ENCODE data around the gene AUNIP. TPM values are rescaled to one million over a fixed set of nuclear protein-coding genes. Genes with fewer than 3 reads are reported as not detected.

Gene AUNIP
- total RNA-seq, 2 experiments from 2014 or later = 6.7 to 8.1 TPM

- Mint-ChIP-seq H3K9me3 (no peaks in the 10 kb centered on the region), H3K36me3 (ENCODE audit: low read depth) (peaks cover 6% of the 10 kb centered on the region), H3K4me3 (no peak overlapping the region), H3K4me1 (peaks cover 36% of the 10 kb centered on the region), H3K27me3 (no peaks in the 10 kb centered on the region), H3K27ac (peak overlapping the region; percentile 43)
- ChIA-PET POLR2A (no interaction called here), CTCF (no interaction called here)
- DNase-seq = no peak
These were observed 43.0 kb downstream of the AUNIP start for GRCh38 chr1:25816112-25816718.

DNA sequence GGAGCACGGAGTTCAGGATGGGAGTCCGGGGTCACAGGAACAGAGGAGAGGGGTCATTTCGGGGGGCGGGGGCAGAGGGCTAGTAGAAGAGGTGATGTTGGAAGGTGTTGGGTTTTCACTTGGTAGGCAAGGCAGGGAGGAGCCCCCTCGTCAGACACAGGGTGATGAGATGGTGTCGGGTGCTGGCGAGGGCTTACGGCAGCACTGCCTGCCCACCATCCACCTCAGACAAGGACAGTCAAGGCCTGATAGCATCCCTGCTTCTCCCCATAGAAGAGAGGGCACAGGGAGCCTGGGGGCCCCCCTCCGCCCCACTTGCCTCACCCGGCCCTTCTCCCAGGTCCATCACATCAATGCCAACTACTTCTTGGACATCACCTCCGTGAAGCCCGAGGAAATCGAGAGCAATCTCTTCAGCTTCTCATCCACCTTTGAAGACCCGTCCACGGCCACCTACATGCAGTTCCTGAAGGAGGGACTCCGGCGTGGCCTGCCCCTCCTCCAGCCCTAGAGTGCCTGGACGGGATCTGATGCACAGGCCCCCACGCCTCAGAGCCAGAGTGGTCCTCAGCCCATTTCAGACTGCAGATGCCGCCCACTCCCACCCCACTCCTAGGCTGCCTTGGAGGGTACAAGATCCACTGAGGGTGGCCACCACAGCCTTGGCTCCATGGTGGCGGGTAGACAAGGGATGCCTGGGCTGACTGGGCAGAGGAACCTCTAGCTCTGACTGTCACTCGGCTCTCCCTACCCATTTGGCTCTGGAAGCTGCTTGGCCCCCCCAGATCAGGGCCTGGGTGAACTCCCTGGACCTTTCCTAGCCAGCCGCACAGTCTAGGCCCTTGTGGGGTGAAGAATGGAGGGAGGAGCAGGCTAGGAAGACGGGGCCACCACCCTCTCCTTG is 43.8 kb downstream of the AUNIP start:
- no peak overlapping the region for H3K4me3 Mint-ChIP-seq
- H3K4me1 Mint-ChIP-seq = peaks cover 31% of the 10 kb centered on the region
- peak overlapping the region; percentile 43 for H3K27ac Mint-ChIP-seq
- DNase-seq = no peak
- H3K9me3 Mint-ChIP-seq = no peaks in the 10 kb centered on the region
- POLR2A ChIA-PET = no interaction called here
- no peaks in the 10 kb centered on the region for H3K27me3 Mint-ChIP-seq
- CTCF ChIA-PET = no interaction called here
- no peaks in the 10 kb centered on the region for H3K36me3 Mint-ChIP-seq (ENCODE audit: low read depth)

DNA sequence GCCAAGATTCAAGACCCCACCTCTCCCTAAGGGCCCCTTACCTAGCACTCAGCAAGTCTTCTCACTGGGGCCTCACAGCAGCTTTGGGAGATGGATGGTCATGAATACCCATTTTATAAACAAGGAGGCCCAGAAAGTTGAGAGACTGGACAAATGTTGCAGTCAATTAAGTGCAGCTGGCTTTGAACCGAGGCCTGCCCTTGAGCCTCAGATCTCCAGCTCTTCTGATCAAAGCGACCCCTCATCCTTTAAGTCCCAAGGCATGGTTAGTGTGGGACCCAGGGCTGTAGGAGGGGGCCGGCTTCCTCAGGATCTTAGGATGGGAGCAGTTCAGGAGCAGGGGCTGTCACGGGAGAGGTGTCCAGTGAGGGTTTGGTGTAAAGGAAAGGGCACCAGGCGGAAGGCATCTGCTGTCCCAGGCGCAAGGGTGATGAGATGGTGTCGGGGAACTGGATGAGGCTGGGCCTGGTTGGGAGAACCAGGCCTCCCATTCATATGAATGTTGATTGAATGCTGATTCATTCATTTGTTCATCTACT is 44.6 kb downstream of the AUNIP start:
- Mint-ChIP-seq H3K4me1 (peaks cover 31% of the 10 kb centered on the region), H3K27me3 (no peaks in the 10 kb centered on the region), H3K36me3 (ENCODE audit: low read depth) (no peaks in the 10 kb centered on the region), H3K9me3 (no peaks in the 10 kb centered on the region), H3K27ac (peak overlapping the region; percentile 22), H3K4me3 (no peak overlapping the region)
- no peak for DNase-seq
- ChIA-PET POLR2A (no interaction called here), CTCF (interaction anchor here (0.6 to 0.9 kb wide), 2 partner anchors 14 to 55 kb away, joined by 3 to 4 read pairs; partner anchors contain the start of gene SELENON)

GRCh38 chr1:25813734-25814471 is 45.4 kb downstream of the AUNIP start:
- no peaks in the 10 kb centered on the region for H3K27me3 Mint-ChIP-seq
- H3K4me3 Mint-ChIP-seq = no peak overlapping the region

DNA sequence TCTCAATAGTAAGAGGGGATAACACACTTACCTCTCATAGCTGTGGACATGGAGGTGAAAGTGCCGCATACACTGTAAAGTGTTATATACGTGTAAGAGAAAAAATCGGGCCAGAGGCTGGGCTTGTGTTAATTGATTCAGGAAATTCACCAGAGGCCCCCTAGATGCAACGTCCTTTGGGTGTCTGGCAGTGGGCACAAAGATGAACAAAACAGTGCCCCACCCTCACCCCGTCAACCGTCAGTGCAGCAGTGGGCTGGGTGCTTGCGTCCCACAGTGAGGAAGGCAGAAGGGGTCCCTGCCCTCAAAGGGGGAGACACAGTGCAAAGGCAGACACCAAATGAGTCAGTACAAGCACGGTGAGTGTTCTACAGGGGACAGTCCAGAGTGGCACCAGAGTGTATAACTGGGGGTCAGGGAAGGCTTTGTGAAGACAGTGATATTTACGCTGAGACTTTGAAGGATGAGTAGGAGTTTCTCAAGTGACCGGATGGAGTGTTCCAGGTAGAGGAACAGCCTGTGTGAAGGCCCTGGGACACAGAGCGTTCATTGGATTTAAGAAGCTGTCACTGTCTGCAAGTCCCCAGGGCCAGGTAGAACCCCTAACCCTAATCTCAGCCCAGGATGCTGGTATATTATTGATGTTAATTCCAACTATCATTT is 46.1 kb downstream of the AUNIP start:
- Mint-ChIP-seq H3K9me3 (no peaks in the 10 kb centered on the region), H3K4me1 (peaks cover 19% of the 10 kb centered on the region), H3K27ac (no peak overlapping the region), H3K27me3 (no peaks in the 10 kb centered on the region), H3K36me3 (ENCODE audit: low read depth) (no peaks in the 10 kb centered on the region), H3K4me3 (no peak overlapping the region)
- DNase-seq = no peak
- ChIA-PET POLR2A (no interaction called here), CTCF (no interaction called here)

More at GRCh38 chr1:25813734-25814471, 45.4 kb downstream of the AUNIP start:
- Mint-ChIP-seq H3K36me3 (ENCODE audit: low read depth) (no peaks in the 10 kb centered on the region), H3K9me3 (no peaks in the 10 kb centered on the region), H3K27ac (no peak overlapping the region), H3K4me1 (peaks cover 25% of the 10 kb centered on the region)
- CTCF ChIA-PET = interaction anchor here (0.6 to 0.9 kb wide), 2 partner anchors 13 to 55 kb away, joined by 3 to 4 read pairs; partner anchors contain the start of gene SELENON
- POLR2A ChIA-PET = no interaction called here
- DNase-seq = no peak

- no peaks in the 10 kb centered on the region for H3K27me3 Mint-ChIP-seq
- no peak for DNase-seq
- ChIA-PET POLR2A (no interaction called here), CTCF (interaction anchor here (1.0 to 2.0 kb wide), 3 partner anchors 12 to 305 kb away, joined by 3 to 6 read pairs (median 3); no protein-coding TSS in a partner anchor)
- no peaks in the 10 kb centered on the region for H3K9me3 Mint-ChIP-seq
- H3K4me1 Mint-ChIP-seq = peaks cover 5% of the 10 kb centered on the region
- no peaks in the 10 kb centered on the region for H3K36me3 Mint-ChIP-seq (ENCODE audit: low read depth)
- H3K27ac Mint-ChIP-seq = peak overlapping the region; percentile 14
- no peak overlapping the region for H3K4me3 Mint-ChIP-seq
These were observed 47.7 kb downstream of the AUNIP start for GRCh38 chr1:25811384-25812082.

DNA sequence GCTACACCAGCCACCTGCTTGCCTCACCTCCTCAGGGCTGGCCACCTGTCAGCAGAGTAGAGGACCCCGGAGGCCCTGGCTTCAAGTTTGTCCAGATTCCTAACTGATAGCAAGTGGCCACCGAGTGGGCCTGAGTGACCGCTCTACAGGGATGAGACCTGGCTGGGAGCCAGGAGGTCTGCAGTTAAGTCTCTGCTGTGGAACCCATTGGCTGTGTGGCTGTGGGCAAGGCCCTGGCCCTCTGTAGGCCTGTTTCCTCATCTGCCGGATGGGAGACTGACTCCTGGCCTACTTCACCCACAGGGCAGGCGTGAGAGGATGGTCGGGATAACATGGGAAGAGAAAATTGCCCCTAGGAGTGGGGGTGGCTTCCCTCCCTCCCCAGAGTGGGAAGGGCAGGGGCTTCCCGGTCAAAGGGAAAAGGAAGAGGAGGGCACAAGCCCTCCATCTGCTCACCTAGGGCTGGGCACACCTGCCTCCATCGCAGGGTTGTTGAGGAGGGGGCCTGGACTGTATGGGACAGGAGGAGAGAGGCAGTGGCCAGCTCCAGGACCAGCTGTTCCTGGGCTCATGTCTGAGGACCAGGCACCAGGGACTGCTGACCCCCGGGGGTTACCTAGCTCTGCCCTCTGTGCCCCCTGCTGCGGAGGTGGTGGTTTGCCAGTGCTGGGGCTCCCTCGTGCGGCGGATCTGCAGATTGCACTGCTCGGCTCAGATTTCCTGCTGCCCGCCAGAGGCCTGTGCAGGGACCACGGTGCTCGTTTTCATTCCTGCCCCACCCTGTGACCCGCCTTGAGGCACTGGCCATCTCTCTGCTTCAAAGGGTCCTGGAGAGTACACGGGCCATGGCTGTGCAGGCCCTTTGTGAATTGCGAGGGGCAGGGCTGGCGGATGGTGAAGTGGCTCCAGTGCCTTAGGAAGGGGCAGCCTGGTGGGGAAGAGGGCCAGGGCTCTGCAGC is 48.6 kb downstream of the AUNIP start:
- Mint-ChIP-seq H3K9me3 (no peaks in the 10 kb centered on the region), H3K4me1 (peaks cover 2% of the 10 kb centered on the region), H3K4me3 (no peak overlapping the region), H3K36me3 (ENCODE audit: low read depth) (no peaks in the 10 kb centered on the region), H3K27ac (no peak overlapping the region), H3K27me3 (no peaks in the 10 kb centered on the region)
- peak; percentile 82 for DNase-seq
- ChIA-PET POLR2A (no interaction called here), CTCF (interaction anchor here (0.6 to 2.0 kb wide), 10 partner anchors 9 to 304 kb away, joined by 3 to 6 read pairs (median 3); partner anchors contain the start of gene MTFR1L)

GRCh38 chr1:25809929-25810328 is 49.3 kb downstream of the AUNIP start:
- Mint-ChIP-seq H3K4me3 (no peak overlapping the region), H3K4me1 (peaks cover 2% of the 10 kb centered on the region), H3K27ac (peak overlapping the region; percentile 73), H3K36me3 (ENCODE audit: low read depth) (no peaks in the 10 kb centered on the region), H3K9me3 (no peaks in the 10 kb centered on the region), H3K27me3 (no peaks in the 10 kb centered on the region)
- ChIA-PET CTCF (interaction anchor here (0.8 to 2.0 kb wide), 7 partner anchors 12 to 291 kb away, joined by 3 to 6 read pairs (median 3); no protein-coding TSS in a partner anchor), POLR2A (no interaction called here)
- DNase-seq = no peak

GRCh38 chr1:25809283-25809926 is 49.9 kb downstream of the AUNIP start:
- Mint-ChIP-seq H3K27me3 (peaks cover 3% of the 10 kb centered on the region), H3K36me3 (ENCODE audit: low read depth) (no peaks in the 10 kb centered on the region), H3K4me1 (peaks cover 6% of the 10 kb centered on the region), H3K9me3 (no peaks in the 10 kb centered on the region), H3K27ac (peak overlapping the region; percentile 73), H3K4me3 (no peak overlapping the region)
- ChIA-PET POLR2A (no interaction called here), CTCF (interaction anchor here (0.5 to 2.0 kb wide), 8 partner anchors 10 to 693 kb away, joined by 3 to 6 read pairs (median 3); partner anchors contain the start of gene MTFR1L)
- DNase-seq = no peak

- H3K4me1 Mint-ChIP-seq = peaks cover 10% of the 10 kb centered on the region
- DNase-seq = no peak
- H3K27me3 Mint-ChIP-seq = peaks cover 3% of the 10 kb centered on the region
- H3K36me3 Mint-ChIP-seq (ENCODE audit: low read depth) = no peaks in the 10 kb centered on the region
- no peak overlapping the region for H3K4me3 Mint-ChIP-seq
- ChIA-PET POLR2A (no interaction called here), CTCF (interaction anchor here (0.5 to 1.3 kb wide), 5 partner anchors 11 to 694 kb away, joined by 3 to 4 read pairs (median 3); partner anchors contain the start of gene MTFR1L)
- H3K9me3 Mint-ChIP-seq = no peaks in the 10 kb centered on the region
- no peak overlapping the region for H3K27ac Mint-ChIP-seq
These were observed 50.6 kb downstream of the AUNIP start for GRCh38 chr1:25808481-25809244.
